Breast epithelium (tissue), 4 donors: ENCODE measurements around the gene AMBP. TPM values are rescaled to one million over a fixed set of nuclear protein-coding genes. Genes with fewer than 3 reads are reported as not detected.
A peak's percentile ranks its signal among the peaks of the same experiment; 100 is the strongest.

Source experiments
- DNase-seq, 2 donors: peaks; one replicate each; pipeline ENCODE4 v3.0.0-alpha.2; 2019; ENCODE audit warnings: low spot score in 2 of 2
- H3K27ac ChIP-seq, 2 donors: fragments of 200-600 bp; sonication (generic) in 1 of 2; one replicate each; pipeline ENCODE4 v1.5.1; 2016 to 2019; ENCODE audit warnings: mild to moderate bottlenecking in 1 of 2
- H3K27me3 ChIP-seq, 2 donors: fragments of 200-600 bp; sonication (generic) in 1 of 2; one replicate each; pipeline versions ENCODE4 v1.5.1 to v1.6.0; 2017 to 2019; ENCODE audit warnings: control low read depth in 1 of 2, mild to moderate bottlenecking in 1 of 2
- H3K36me3 ChIP-seq: fragments of 200-600 bp; one replicate; pipeline ENCODE4 v1.5.1; 2019
- H3K4me1 ChIP-seq, 2 donors: fragments of 200-600 bp; sonication (generic); one replicate each; pipeline ENCODE4 v1.5.1; 2016 to 2019; ENCODE audit warnings: control low read depth in 1 of 2
- H3K4me3 ChIP-seq, 3 donors: fragments of 200-600 bp; sonication (generic); 1 replicate in 2 of 3; 2 replicates in 1 of 3; pipeline ENCODE4 v1.5.1; 2016 to 2019; ENCODE audit warnings: mild to moderate bottlenecking in 3 of 3, moderate library complexity in 2 of 3
- H3K9me3 ChIP-seq, 2 donors: fragments of 200-600 bp; sonication (generic) in 1 of 2; one replicate each; pipeline ENCODE4 v1.5.1; 2016 to 2019; ENCODE audit warnings: control low read depth in 1 of 2
- POLR2A ChIP-seq: fragments of 450-650 bp; IDR thresholded peaks from one replicate; pipeline ENCODE4 v1.6.1; 2016; ENCODE audit warnings: antibody characterized with exemption, mild to moderate bottlenecking, moderate library complexity
- POLR2AphosphoS5 ChIP-seq, 3 donors: sonication (generic); formaldehyde crosslinking; IDR thresholded peaks; one replicate each; pipeline ENCODE4 v1.6.1; 2017; ENCODE audit warnings: antibody characterized with exemption in 3 of 3
- intact Hi-C: fragments of 100-400 bp; cut with DNase I; formaldehyde crosslinking; loops from one replicate; pipeline ENCODE4 v1.15.1; 2023; ENCODE audit warnings: low total_unique reads
- total RNA-seq, 3 donors: library from RNA; depleted of rRNA; stranded (reverse); fragments of >200 nt; gene quantifications; one replicate each; pipeline ENCODE4 v1.1.0, GENCODE V29; 2016
- TF ChIP-seq, protein P1 (sequence below), 3 donors: fragments of 450-650 bp; IDR thresholded peaks; one replicate each; pipeline ENCODE4 v1.5.1; 2016 to 2017; ENCODE audit warnings: antibody characterized with exemption in 3 of 3, mild to moderate bottlenecking in 3 of 3, moderate library complexity in 3 of 3

Gene AMBP
- total RNA-seq, 3 donors from 2014 or later: 0.66 TPM; not detected in 2

DNA sequence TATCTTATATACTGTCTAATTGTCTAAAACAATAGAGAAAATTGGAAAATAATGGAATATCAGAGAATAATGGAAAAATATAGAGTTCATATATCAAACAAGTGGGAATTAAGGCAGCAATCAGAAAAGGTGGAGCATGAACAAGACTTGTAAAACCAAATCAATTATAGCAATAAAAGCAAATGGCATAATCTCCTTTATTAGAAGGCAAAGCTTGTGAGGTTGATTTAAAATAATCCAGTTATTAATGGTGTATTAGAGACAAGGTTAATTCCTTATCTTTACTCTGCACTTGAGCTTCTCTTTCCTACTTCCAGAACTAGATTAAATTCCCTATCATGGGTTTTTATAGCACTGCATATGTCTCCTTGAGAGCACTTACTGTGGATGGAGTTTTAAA lies 64.1 kb downstream of the AMBP start:
- Histone ChIP-seq H3K4me3 (no peak overlapping the region), H3K27me3 (no peaks in the 10 kb centered on the region), H3K27ac (no peak overlapping the region), H3K4me1 (no peaks in the 10 kb centered on the region), H3K9me3 (peaks cover 0 to 9% of the 10 kb centered on the region in 2 donors), H3K36me3 (no peaks in the 10 kb centered on the region)
- no peak for DNase-seq
- intact Hi-C loops: no loop called here
- TF ChIP-seq POLR2A: no peak
- TF ChIP-seq, protein P1, sequence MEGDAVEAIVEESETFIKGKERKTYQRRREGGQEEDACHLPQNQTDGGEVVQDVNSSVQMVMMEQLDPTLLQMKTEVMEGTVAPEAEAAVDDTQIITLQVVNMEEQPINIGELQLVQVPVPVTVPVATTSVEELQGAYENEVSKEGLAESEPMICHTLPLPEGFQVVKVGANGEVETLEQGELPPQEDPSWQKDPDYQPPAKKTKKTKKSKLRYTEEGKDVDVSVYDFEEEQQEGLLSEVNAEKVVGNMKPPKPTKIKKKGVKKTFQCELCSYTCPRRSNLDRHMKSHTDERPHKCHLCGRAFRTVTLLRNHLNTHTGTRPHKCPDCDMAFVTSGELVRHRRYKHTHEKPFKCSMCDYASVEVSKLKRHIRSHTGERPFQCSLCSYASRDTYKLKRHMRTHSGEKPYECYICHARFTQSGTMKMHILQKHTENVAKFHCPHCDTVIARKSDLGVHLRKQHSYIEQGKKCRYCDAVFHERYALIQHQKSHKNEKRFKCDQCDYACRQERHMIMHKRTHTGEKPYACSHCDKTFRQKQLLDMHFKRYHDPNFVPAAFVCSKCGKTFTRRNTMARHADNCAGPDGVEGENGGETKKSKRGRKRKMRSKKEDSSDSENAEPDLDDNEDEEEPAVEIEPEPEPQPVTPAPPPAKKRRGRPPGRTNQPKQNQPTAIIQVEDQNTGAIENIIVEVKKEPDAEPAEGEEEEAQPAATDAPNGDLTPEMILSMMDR (IDR thresholded peaks at IDR 0.05): no peak
- no peak for TF ChIP-seq POLR2AphosphoS5 (IDR thresholded peaks at IDR 0.05)

DNA sequence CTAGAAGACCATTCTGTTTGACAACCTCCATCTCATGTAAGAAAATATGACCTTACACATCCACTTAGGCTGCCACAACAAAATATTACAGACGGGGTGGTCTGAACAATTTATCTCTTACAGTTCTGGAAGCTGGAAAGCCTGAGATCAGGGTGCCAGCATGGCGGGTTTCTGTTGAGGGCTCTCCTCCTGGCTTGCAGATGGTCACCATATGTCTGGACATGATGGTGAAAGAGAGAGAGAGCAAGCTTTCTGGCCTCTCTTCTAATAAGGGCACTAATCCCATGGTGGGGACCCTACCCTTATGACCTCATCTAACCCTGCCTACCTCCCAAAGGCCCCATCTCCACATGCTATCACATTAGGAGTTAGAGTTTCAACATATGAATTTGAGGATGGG lies 66.0 kb downstream of the AMBP start:
- H3K36me3 ChIP-seq: no peaks in the 10 kb centered on the region

DNA sequence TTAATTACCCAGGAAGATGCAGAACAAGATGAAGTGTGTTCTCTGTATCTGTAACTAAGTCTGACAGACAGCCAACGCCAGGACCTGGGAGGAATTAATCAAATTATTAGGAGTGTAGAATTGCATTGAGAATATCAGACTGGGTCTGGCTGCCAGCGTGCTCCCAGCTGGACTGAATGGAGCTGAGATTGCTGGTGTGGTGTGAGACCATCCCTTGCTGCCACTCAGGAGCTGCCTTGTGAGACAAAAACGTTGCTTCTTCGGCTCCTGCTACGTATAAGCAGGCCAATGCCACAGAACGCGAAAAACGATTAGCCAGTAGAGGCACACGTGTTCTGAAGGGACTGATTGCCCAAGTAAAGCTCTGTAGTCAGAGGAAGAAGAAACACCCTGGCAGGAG lies 66.8 kb downstream of the AMBP start:
- TF ChIP-seq POLR2A (no peak), POLR2AphosphoS5 (IDR thresholded peaks at IDR 0.05) (no peak)
- TF ChIP-seq, protein P1 (IDR thresholded peaks at IDR 0.05): no peak
- peaks cover 0 to 9% of the 10 kb centered on the region in 2 donors for H3K9me3 ChIP-seq
- intact Hi-C loops: no loop called here
- no peak overlapping the region for H3K4me3 ChIP-seq
- H3K4me1 ChIP-seq: no peaks in the 10 kb centered on the region
- no peak overlapping the region for H3K27ac ChIP-seq
- H3K27me3 ChIP-seq: no peaks in the 10 kb centered on the region
- H3K36me3 ChIP-seq: no peaks in the 10 kb centered on the region
- DNase-seq: no peak

More for the DNA sequence above, 66.0 kb downstream of the AMBP start:
- Histone ChIP-seq H3K4me1 (no peaks in the 10 kb centered on the region), H3K4me3 (no peak overlapping the region), H3K27me3 (no peaks in the 10 kb centered on the region), H3K9me3 (peaks cover 0 to 9% of the 10 kb centered on the region in 2 donors), H3K27ac (no peak overlapping the region)
- DNase-seq: peak in 1 of 2 donors; percentile 11
- intact Hi-C loops: no loop called here
- TF ChIP-seq, protein P1 (IDR thresholded peaks at IDR 0.05): no peak
- TF ChIP-seq POLR2A: no peak
- no peak for TF ChIP-seq POLR2AphosphoS5 (IDR thresholded peaks at IDR 0.05)

Other genes starting within 250 kb of the AMBP start
- gene ZNF618, start 202.0 kb downstream of the AMBP start, total RNA-seq: 10 to 100 TPM in 2 of 3 donors, 1 to 10 TPM in 1; 4.6 to 11.8 (median 10.4) TPM
- 10 to 100 TPM in 2 of 3 donors, not detected in 1; 14.4 to 34.4 TPM for gene KIF12, start 21.0 kb upstream of the AMBP start, total RNA-seq
- 10 to 100 TPM in 1 of 3 donors, 1 to 10 TPM in 2; 3.5 to 22.0 (median 6.7) TPM for gene COL27A1, start 77.2 kb upstream of the AMBP start, total RNA-seq
- gene ORM1, start 244.8 kb upstream of the AMBP start, total RNA-seq: 1 to 10 TPM in 1 of 3 donors, not detected in 2; 8.3 TPM